GM12878 (cell line): ENCODE data around the gene NME5. TPM values are rescaled to one million over a fixed set of nuclear protein-coding genes. Genes with fewer than 3 reads are reported as not detected.

Experiments
- ATAC-seq: fragments of 200-7000 bp; cut with Tn5 transposase; 3 replicates; pipeline ENCODE4 v1.9.1; 2020; ENCODE audit warnings: mild to moderate bottlenecking, moderate library complexity
- BruUV-seq: library from RNA; stranded (reverse); fragments of 400-500 nt; replicated peaks from 2 replicates; lab custom pipeline; 2021; lab: Mats Ljungman, UMichigan
- CTCF ChIA-PET: fragments of 300-600 bp; sonication (Branson Sonifier 250); formaldehyde crosslinking; extraction: SDS; loops from one replicate; lab custom pipeline; 2021; ENCODE audit warnings: inconsistent platforms; lab: Yijun Ruan, JAX
- POLR2A ChIA-PET: fragments of 350-600 bp; formaldehyde crosslinking; extraction: SDS; loops from one replicate; lab custom pipeline; 2021; ENCODE audit warnings: inconsistent platforms; lab: Charles Lee
- RAD21 ChIA-PET: fragments of 300-600 bp; sonication (Branson Sonifier 250); formaldehyde crosslinking; loops from one replicate; lab custom pipeline; 2023; ENCODE audit warnings: antibody characterized with exemption; ENCODE audit not compliant: unreplicated experiment; lab: Charles Lee
- SMC1A ChIA-PET: fragments of 300-600 bp; sonication (Branson Sonifier 250); formaldehyde crosslinking; loops from one replicate; lab custom pipeline; 2023; ENCODE audit not compliant: unreplicated experiment, uncharacterized antibody; lab: Charles Lee
- DNase-seq: peaks from one replicate; pipeline ENCODE4 v3.0.0-alpha.2; 2011; ENCODE audit warnings: low read depth, low spot score
- FAIRE-seq: peaks from 3 replicates; lab custom pipeline; 2011; peaks lifted over from hg19 to GRCh38; lab: Jason Lieb, UNC
- H2AFZ ChIP-seq: 2 replicates; pipeline ENCODE4 v1.6.0; 2011; ENCODE audit warnings: low read depth, low read length, control low read depth; ENCODE audit not compliant: control insufficient read depth
- H3K27ac ChIP-seq: 2 replicates; pipeline ENCODE4 v1.5.1; 2011; ENCODE audit warnings: control low read depth; ENCODE audit not compliant: control insufficient read depth, insufficient read depth
- H3K27me3 ChIP-seq, 2 experiments: replicated peaks in 1 of 2; 2 replicates each; pipeline versions ENCODE4 v1.6.0 to v1.6.1; 2011; ENCODE audit warnings: low read length in 1 of 2; ENCODE audit not compliant: control insufficient read depth in 2 of 2, insufficient read depth in 2 of 2
- H3K36me3 ChIP-seq, 2 experiments: 2 replicates each; pipeline ENCODE4 v1.5.1; 2011; ENCODE audit warnings: low read length in 1 of 2; ENCODE audit not compliant: control insufficient read depth in 2 of 2, insufficient read depth in 2 of 2
- H3K4me1 ChIP-seq: 2 replicates; pipeline ENCODE4 v1.6.1; 2011; ENCODE audit warnings: mild to moderate bottlenecking, low read length, moderate library complexity, mixed read lengths; ENCODE audit not compliant: control insufficient read depth, insufficient read depth
- H3K4me2 ChIP-seq: 2 replicates; pipeline ENCODE4 v1.6.0; 2011; ENCODE audit warnings: control low read depth; ENCODE audit not compliant: control insufficient read depth, insufficient read depth
- H3K4me3 ChIP-seq: fragments of 200-600 bp; sonication (generic); 2 replicates; pipeline ENCODE4 v1.5.1; 2016
- H3K79me2 ChIP-seq: 2 replicates; pipeline ENCODE4 v1.6.0; 2011; ENCODE audit warnings: low read length; ENCODE audit not compliant: control insufficient read depth, insufficient read depth
- H3K9ac ChIP-seq: 2 replicates; pipeline ENCODE4 v1.8.0; 2011; ENCODE audit warnings: low read length, control low read depth, mixed read lengths; ENCODE audit not compliant: control insufficient read depth, insufficient read depth
- H3K9me3 ChIP-seq: replicated peaks from 3 replicates; pipeline ENCODE4 v1.5.1; 2011; ENCODE audit warnings: mild to moderate bottlenecking, low read length; ENCODE audit not compliant: control insufficient read depth, insufficient read depth
- H4K20me1 ChIP-seq: 2 replicates; pipeline ENCODE4 v1.6.0; 2011; ENCODE audit not compliant: control insufficient read depth, insufficient read depth
- CHD4 ChIP-seq: fragments of 200-600 bp; sonication (generic); IDR thresholded peaks from 2 replicates; pipeline ENCODE4 v1.6.1; 2016; ENCODE audit warnings: mild to moderate bottlenecking
- CREB1 ChIP-seq: IDR thresholded peaks from 2 replicates; pipeline ENCODE4 v1.6.1; 2012; ENCODE audit warnings: low read depth, mild to moderate bottlenecking, inconsistent platforms
- DPF2 ChIP-seq: fragments of 450-650 bp; IDR thresholded peaks from 2 replicates; pipeline ENCODE4 v1.6.1; 2017; ENCODE audit warnings: mild to moderate bottlenecking
- EZH2 ChIP-seq: IDR thresholded peaks from 2 replicates; pipeline ENCODE4 v1.6.1; 2012; ENCODE audit warnings: low read depth, mild to moderate bottlenecking, control low read depth, inconsistent platforms, low read length, borderline replicate concordance; ENCODE audit not compliant: control insufficient read depth
- GABPA ChIP-seq: IDR thresholded peaks from 2 replicates; pipeline ENCODE4 v1.6.1; 2014; ENCODE audit warnings: antibody characterized with exemption, low read depth, mild to moderate bottlenecking, inconsistent platforms
- KLF5 ChIP-seq: fragments of 450-650 bp; IDR thresholded peaks from 2 replicates; pipeline ENCODE4 v1.6.1; 2014; ENCODE audit warnings: mild to moderate bottlenecking; ENCODE audit not compliant: partially characterized antibody
- MEF2B ChIP-seq: fragments of 450-650 bp; IDR thresholded peaks from 2 replicates; pipeline ENCODE4 v1.6.1; 2018; ENCODE audit warnings: mild to moderate bottlenecking, moderate library complexity; ENCODE audit not compliant: partially characterized antibody, poor library complexity, severe bottlenecking
- POU2F2 ChIP-seq: IDR thresholded peaks from 3 replicates; pipeline ENCODE4 v1.6.1; 2011; ENCODE audit warnings: low read depth, mild to moderate bottlenecking, low read length, borderline replicate concordance
- RAD21 ChIP-seq: IDR thresholded peaks from 2 replicates; pipeline ENCODE4 v1.6.1; 2011; ENCODE audit warnings: mild to moderate bottlenecking, low read depth, low read length, moderate library complexity; ENCODE audit not compliant: insufficient read depth
- RFX5 ChIP-seq: IDR thresholded peaks from 2 replicates; pipeline ENCODE4 v1.6.1; 2011; ENCODE audit warnings: low read depth, low read length, improper control_type of control experiment
- SMAD1 ChIP-seq: fragments of 450-650 bp; IDR thresholded peaks from 2 replicates; pipeline ENCODE4 v1.6.1; 2018; ENCODE audit warnings: mild to moderate bottlenecking, low read depth; ENCODE audit not compliant: partially characterized antibody
- SP1 ChIP-seq: IDR thresholded peaks from one replicate; pipeline ENCODE4 v1.6.1; 2011; ENCODE audit warnings: low read depth, low read length
- ZNF24 ChIP-seq: fragments of 450-650 bp; IDR thresholded peaks from 2 replicates; pipeline ENCODE4 v1.6.1; 2017; ENCODE audit warnings: antibody characterized with exemption, mild to moderate bottlenecking
- WGBS: methylation state at CpG from one replicate; pipeline ENCODE4 v1.1.6; 2016; ENCODE audit warnings: low lambda C conversion rate; ENCODE audit not compliant: insufficient replicate concordance, insufficient coverage; ENCODE audit errors: missing lambda C conversion rate; 5-methylcytosine and 5-hydroxymethylcytosine counted together
- in situ Hi-C: fragments of 300-500 bp; cut with MboI; formaldehyde crosslinking; loops from 9 replicates; pipeline ENCODE4 v1.14.3; 2018; ENCODE audit warnings: mixed read lengths
- intact Hi-C: fragments of 100-400 bp; cut with micrococcal nuclease; formaldehyde crosslinking; loops from one replicate; pipeline ENCODE4 v1.14.2; 2022; ENCODE audit not compliant: unreplicated experiment
- polyA plus RNA-seq, 11 experiments: library from polyadenylated mRNA; depleted of rRNA in 4 of 11; unstranded in 6 of 11; stranded (reverse) in 5 of 11; fragments of >200 nt; fragmentation: Nextera tagmentation in 4 of 11; fragmentation: Illumina TruSeq in 1 of 11; extraction: Ambion mirVana in 4 of 11; extraction: Trizol in 1 of 11; gene quantifications; 1 replicate in 1 of 11; 2 replicates in 10 of 11; pipeline versions ENCODE4 v1.2.1 to v1.2.3, GENCODE V29; 2011 to 2016; ENCODE audit warnings: inconsistent platforms in 2 of 11, missing spikeins in 2 of 11, low read depth in 1 of 11
- total RNA-seq, 4 experiments: library from RNA; depleted of rRNA in 3 of 4; stranded (reverse); fragments of >200 nt in 3 of 4; fragmentation: Illumina TruSeq in 1 of 4; extraction: Trizol in 1 of 4; gene quantifications; 2 replicates each; pipeline versions ENCODE4 v1.2.1 to v1.2.3, GENCODE V29; 2013 to 2021
- TF ChIP-seq, protein P1 (sequence below): IDR thresholded peaks from 2 replicates; pipeline ENCODE4 v1.6.1; 2012; ENCODE audit warnings: mild to moderate bottlenecking, low read depth, low read length
- TF ChIP-seq, protein P2 (sequence below): fragments of 450-650 bp; conservative IDR thresholded peaks from 2 replicates; pipeline ENCODE4 v1.6.1; 2017; ENCODE audit warnings: mild to moderate bottlenecking, moderate library complexity
- TF ChIP-seq, protein P3 (sequence below): fragments of 450-650 bp; IDR thresholded peaks from 2 replicates; pipeline ENCODE4 v1.6.1; 2018; ENCODE audit warnings: mild to moderate bottlenecking, low read depth, moderate library complexity; ENCODE audit not compliant: partially characterized antibody

The NME5 gene
- total and polyA plus RNA-seq, 10 of the 15 experiments (the other 5 are each of a cell fraction or from before 2014, with no cell fraction given) = 0.22 to 0.52 TPM; not detected in 8

DNA sequence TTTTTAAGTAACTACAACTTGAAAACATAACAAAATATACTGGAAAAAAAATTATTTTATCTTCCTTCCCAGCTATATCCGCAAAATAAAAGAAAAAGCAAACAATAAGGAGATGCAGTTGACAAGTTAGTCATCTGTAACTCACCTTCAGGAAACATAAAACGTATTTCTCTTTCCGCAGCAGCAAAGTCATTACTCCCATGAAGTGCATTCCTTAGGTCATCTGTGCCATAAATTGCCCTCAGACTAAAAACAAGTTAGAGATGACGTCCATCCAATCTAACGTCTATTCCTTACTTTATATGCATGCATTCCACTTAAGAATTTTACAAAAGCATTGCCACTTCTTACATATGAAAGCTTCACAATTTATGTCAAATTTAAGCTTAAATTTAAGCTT, 10.9 kb downstream of the NME5 start:
- 31% methylated on average over 5 of the region's 5 CpGs for WGBS
- RAD21 ChIA-PET = interaction anchor here (1.3 to 2.8 kb wide), 2 partner anchors 47 to 51 kb away, joined by 3 to 9 read pairs; no protein-coding TSS in a partner anchor
- Histone ChIP-seq H3K9me3 (no peaks in the 10 kb centered on the region), H3K79me2 (no peaks in the 10 kb centered on the region), H3K27me3 (no peaks in the 10 kb centered on the region), H3K4me3 (no peak overlapping the region), H3K27ac (no peak overlapping the region), H3K9ac (no peak overlapping the region), H2AFZ (no peak overlapping the region), H3K4me1 (no peaks in the 10 kb centered on the region), H3K4me2 (no peak overlapping the region), H3K36me3 (no peaks in the 10 kb centered on the region), H4K20me1 (no peaks in the 10 kb centered on the region)
- in situ Hi-C loops (no loop called here), intact Hi-C loops (no loop called here)
- no peak for DNase-seq
- CTCF ChIA-PET = interaction anchor here (0.9 to 13.8 kb wide), 7 partner anchors 12 to 95 kb away, joined by 3 to 243 read pairs (median 4); partner anchors contain the start of gene WNT8A
- no peak for FAIRE-seq
- no peak for ATAC-seq
- no TSS peak for BruUV-seq
- POLR2A ChIA-PET = no interaction called here
- SMC1A ChIA-PET = interaction anchor here (0.6 to 2.9 kb wide), 5 partner anchors 25 to 161 kb away, joined by 3 to 16 read pairs (median 5); no protein-coding TSS in a partner anchor
- no peak for TF ChIP-seq SP1
- TF ChIP-seq, protein P1, sequence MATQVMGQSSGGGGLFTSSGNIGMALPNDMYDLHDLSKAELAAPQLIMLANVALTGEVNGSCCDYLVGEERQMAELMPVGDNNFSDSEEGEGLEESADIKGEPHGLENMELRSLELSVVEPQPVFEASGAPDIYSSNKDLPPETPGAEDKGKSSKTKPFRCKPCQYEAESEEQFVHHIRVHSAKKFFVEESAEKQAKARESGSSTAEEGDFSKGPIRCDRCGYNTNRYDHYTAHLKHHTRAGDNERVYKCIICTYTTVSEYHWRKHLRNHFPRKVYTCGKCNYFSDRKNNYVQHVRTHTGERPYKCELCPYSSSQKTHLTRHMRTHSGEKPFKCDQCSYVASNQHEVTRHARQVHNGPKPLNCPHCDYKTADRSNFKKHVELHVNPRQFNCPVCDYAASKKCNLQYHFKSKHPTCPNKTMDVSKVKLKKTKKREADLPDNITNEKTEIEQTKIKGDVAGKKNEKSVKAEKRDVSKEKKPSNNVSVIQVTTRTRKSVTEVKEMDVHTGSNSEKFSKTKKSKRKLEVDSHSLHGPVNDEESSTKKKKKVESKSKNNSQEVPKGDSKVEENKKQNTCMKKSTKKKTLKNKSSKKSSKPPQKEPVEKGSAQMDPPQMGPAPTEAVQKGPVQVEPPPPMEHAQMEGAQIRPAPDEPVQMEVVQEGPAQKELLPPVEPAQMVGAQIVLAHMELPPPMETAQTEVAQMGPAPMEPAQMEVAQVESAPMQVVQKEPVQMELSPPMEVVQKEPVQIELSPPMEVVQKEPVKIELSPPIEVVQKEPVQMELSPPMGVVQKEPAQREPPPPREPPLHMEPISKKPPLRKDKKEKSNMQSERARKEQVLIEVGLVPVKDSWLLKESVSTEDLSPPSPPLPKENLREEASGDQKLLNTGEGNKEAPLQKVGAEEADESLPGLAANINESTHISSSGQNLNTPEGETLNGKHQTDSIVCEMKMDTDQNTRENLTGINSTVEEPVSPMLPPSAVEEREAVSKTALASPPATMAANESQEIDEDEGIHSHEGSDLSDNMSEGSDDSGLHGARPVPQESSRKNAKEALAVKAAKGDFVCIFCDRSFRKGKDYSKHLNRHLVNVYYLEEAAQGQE = no peak
- no peak for TF ChIP-seq DPF2
- no peak for TF ChIP-seq CHD4
- TF ChIP-seq SMAD1 = no peak
- TF ChIP-seq, protein P2, sequence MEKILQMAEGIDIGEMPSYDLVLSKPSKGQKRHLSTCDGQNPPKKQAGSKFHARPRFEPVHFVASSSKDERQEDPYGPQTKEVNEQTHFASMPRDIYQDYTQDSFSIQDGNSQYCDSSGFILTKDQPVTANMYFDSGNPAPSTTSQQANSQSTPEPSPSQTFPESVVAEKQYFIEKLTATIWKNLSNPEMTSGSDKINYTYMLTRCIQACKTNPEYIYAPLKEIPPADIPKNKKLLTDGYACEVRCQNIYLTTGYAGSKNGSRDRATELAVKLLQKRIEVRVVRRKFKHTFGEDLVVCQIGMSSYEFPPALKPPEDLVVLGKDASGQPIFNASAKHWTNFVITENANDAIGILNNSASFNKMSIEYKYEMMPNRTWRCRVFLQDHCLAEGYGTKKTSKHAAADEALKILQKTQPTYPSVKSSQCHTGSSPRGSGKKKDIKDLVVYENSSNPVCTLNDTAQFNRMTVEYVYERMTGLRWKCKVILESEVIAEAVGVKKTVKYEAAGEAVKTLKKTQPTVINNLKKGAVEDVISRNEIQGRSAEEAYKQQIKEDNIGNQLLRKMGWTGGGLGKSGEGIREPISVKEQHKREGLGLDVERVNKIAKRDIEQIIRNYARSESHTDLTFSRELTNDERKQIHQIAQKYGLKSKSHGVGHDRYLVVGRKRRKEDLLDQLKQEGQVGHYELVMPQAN = no peak
- TF ChIP-seq RFX5 = no peak
- no peak for TF ChIP-seq ZNF24
- no peak for TF ChIP-seq GABPA
- TF ChIP-seq, protein P3, sequence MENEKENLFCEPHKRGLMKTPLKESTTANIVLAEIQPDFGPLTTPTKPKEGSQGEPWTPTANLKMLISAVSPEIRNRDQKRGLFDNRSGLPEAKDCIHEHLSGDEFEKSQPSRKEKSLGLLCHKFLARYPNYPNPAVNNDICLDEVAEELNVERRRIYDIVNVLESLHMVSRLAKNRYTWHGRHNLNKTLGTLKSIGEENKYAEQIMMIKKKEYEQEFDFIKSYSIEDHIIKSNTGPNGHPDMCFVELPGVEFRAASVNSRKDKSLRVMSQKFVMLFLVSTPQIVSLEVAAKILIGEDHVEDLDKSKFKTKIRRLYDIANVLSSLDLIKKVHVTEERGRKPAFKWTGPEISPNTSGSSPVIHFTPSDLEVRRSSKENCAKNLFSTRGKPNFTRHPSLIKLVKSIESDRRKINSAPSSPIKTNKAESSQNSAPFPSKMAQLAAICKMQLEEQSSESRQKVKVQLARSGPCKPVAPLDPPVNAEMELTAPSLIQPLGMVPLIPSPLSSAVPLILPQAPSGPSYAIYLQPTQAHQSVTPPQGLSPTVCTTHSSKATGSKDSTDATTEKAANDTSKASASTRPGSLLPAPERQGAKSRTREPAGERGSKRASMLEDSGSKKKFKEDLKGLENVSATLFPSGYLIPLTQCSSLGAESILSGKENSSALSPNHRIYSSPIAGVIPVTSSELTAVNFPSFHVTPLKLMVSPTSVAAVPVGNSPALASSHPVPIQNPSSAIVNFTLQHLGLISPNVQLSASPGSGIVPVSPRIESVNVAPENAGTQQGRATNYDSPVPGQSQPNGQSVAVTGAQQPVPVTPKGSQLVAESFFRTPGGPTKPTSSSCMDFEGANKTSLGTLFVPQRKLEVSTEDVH = no peak
- no peak for TF ChIP-seq POU2F2
- TF ChIP-seq KLF5 = no peak
- no peak for TF ChIP-seq EZH2
- TF ChIP-seq MEF2B = no peak
- TF ChIP-seq RAD21 = no peak
- no peak for TF ChIP-seq CREB1
